GM12875 (cell line): ENCODE results near the gene OLFM3.

Experiments
- H3K4me3 ChIP-seq: one replicate; pipeline ENCODE4 v1.5.1; 2011; ENCODE audit warnings: low read depth, low read length, control low read depth
- TF ChIP-seq, protein P1 (sequence below): IDR thresholded peaks from 2 replicates; pipeline ENCODE4 v1.5.1; 2011; ENCODE audit warnings: low read depth, mild to moderate bottlenecking, control low read depth, inconsistent platforms, low read length, moderate library complexity, borderline replicate concordance; ENCODE audit not compliant: insufficient read depth

The OLFM3 gene

GRCh38 chr1:101841824-101842223, 154.9 kb downstream of the OLFM3 start:
- TF ChIP-seq, protein P1, sequence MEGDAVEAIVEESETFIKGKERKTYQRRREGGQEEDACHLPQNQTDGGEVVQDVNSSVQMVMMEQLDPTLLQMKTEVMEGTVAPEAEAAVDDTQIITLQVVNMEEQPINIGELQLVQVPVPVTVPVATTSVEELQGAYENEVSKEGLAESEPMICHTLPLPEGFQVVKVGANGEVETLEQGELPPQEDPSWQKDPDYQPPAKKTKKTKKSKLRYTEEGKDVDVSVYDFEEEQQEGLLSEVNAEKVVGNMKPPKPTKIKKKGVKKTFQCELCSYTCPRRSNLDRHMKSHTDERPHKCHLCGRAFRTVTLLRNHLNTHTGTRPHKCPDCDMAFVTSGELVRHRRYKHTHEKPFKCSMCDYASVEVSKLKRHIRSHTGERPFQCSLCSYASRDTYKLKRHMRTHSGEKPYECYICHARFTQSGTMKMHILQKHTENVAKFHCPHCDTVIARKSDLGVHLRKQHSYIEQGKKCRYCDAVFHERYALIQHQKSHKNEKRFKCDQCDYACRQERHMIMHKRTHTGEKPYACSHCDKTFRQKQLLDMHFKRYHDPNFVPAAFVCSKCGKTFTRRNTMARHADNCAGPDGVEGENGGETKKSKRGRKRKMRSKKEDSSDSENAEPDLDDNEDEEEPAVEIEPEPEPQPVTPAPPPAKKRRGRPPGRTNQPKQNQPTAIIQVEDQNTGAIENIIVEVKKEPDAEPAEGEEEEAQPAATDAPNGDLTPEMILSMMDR: no peak
- H3K4me3 ChIP-seq: no peak overlapping the region

- TF ChIP-seq, protein P1: no peak
- H3K4me3 ChIP-seq: no peak overlapping the region
These were observed 160.7 kb downstream of the OLFM3 start for GRCh38 chr1:101835988-101836387.

- TF ChIP-seq, protein P1: no peak
- no peak overlapping the region for H3K4me3 ChIP-seq
These were observed 163.4 kb downstream of the OLFM3 start for GRCh38 chr1:101833312-101833711.

GRCh38 chr1:101826416-101826815, 170.3 kb downstream of the OLFM3 start:
- TF ChIP-seq, protein P1: no peak
- no peak overlapping the region for H3K4me3 ChIP-seq

- TF ChIP-seq, protein P1: peak; percentile 21; the same call in 1 of the 2 replicates
- H3K4me3 ChIP-seq: no peak overlapping the region
These were observed 176.7 kb downstream of the OLFM3 start for GRCh38 chr1:101820071-101820470.

DNA sequence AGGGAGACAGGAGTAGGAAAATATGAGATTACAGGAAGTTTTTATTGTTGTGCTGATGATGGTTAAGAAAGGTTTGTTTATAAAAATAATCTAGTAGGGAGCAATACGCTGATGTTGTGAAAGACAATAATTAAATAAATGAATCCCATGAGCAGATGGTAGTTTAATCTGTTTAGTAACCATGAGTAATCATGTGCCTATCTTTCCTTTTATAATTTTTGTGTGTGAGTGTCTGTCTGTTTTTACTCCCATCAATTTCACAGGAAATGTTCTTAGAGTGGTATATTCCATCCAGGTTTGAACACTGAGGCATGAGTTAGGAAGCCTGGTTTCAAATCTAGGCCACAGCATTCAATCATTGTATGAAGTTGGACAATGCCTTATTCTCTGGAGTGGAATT, 180.5 kb downstream of the OLFM3 start:
- TF ChIP-seq, protein P1: no peak
- H3K4me3 ChIP-seq: no peak overlapping the region

DNA sequence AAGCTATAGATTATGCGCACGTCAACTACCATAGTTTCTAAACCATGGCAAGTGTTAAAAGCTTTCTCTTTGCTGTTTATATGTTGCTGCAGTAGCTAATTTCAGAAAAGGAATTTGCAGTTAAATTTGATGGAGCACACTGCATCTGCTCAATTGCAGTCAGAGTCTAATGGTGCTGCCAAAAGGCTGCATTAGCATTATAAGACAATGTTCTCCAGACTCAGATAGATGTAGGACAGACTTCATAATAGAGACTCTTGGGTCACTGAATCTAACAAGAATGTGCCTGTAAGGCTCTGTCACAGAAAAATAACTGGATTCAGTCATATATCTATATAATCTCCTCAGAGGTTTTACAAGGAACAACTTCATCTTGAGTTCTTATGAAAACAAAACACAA, 198.3 kb downstream of the OLFM3 start:
- TF ChIP-seq, protein P1: no peak
- no peak overlapping the region for H3K4me3 ChIP-seq
